ENCODE measurements around the gene COBL. TPM values are rescaled to one million over a fixed set of nuclear protein-coding genes. Genes with fewer than 3 reads are reported as not detected.

Gene COBL
- total RNA-seq, 1 experiment from 2014 or later = 52.3 TPM

DNA sequence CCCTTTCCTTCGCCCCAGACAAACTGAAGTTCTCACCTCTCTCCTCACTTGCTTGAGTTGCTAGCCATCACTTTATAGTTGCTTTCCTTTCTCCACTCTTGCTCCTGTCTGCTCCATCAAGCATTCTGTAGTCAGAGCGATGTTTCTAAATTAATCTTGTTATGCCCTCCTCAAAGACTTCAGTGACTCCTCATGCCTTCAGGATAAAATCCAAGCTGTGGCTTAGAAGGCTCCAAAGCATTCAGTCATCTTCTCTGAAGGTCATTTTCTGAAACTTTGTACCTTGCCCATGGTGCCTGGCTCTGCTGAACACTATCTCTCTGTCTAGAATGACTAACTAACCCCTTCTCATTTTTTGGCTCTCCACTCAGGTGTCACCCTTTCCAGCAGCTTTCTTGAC is 311.5 kb downstream of the COBL start:
- Histone ChIP-seq H3K4me2 (ENCODE audit: insufficient read depth, insufficient read length, low read length) (no peak overlapping the region), H2BK5ac (ENCODE audit: insufficient read length, low read length) (no peak overlapping the region)
- TF ChIP-seq CTCF (conservative IDR thresholded peaks at IDR 0.05) = no peak

More for the DNA sequence above, 311.5 kb downstream of the COBL start:
- no peak overlapping the region for H3K27ac ChIP-seq (ENCODE audit: insufficient read length, low read depth, low read length)
- no peaks in the 10 kb centered on the region for H3K9me3 ChIP-seq (ENCODE audit: control insufficient read depth, low read depth, low read length)
- H3K18ac ChIP-seq (ENCODE audit: insufficient read length, low read depth, low read length) = no peak overlapping the region
- H3K27me3 Mint-ChIP-seq (ENCODE audit: low read depth) = no peaks in the 10 kb centered on the region; the same call in none of the 2 replicates
- no peak for DNase-seq
- H4K91ac ChIP-seq (ENCODE audit: insufficient read length, low read depth, low read length) = no peak overlapping the region
- H4K5ac ChIP-seq (ENCODE audit: insufficient read length, low read depth, low read length) = no peak overlapping the region
- no peaks in the 10 kb centered on the region for H3K27me3 ChIP-seq (ENCODE audit: insufficient read depth, low read length)
- H3K79me1 ChIP-seq (ENCODE audit: insufficient read depth, low read depth, low read length, poor library complexity, severe bottlenecking) = no peaks in the 10 kb centered on the region
- no peak overlapping the region for H2BK15ac ChIP-seq (ENCODE audit: low read depth, low read length)
- H2BK120ac ChIP-seq (ENCODE audit: low read depth, low read length, poor library complexity, severe bottlenecking) = no peak overlapping the region
- H3K4me1 Mint-ChIP-seq = no peaks in the 10 kb centered on the region
- no peak overlapping the region for H2AK5ac ChIP-seq (ENCODE audit: insufficient read length, low read length)
- H4K20me1 ChIP-seq (ENCODE audit: control insufficient read depth, insufficient read depth, insufficient read length) = no peaks in the 10 kb centered on the region
- H3T11ph ChIP-seq (ENCODE audit: low read length) = no peak overlapping the region
- H3K4me1 ChIP-seq (ENCODE audit: insufficient read depth, low read length) = no peaks in the 10 kb centered on the region
- no peak overlapping the region for H3K9ac ChIP-seq (ENCODE audit: extremely low read depth, insufficient read length, low read length)
- H2BK12ac ChIP-seq (ENCODE audit: insufficient read length, low read depth, low read length) = no peak overlapping the region
- H3K9me3 Mint-ChIP-seq = peaks cover 6 to 9% of the 10 kb centered on the region in 2 experiments; a peak in 4 of 5 replicates
- H2AFZ ChIP-seq (ENCODE audit: low read length) = no peak overlapping the region
- no peaks in the 10 kb centered on the region for H3K79me2 ChIP-seq (ENCODE audit: insufficient read depth, low read length)
- H2BK20ac ChIP-seq (ENCODE audit: low read depth, low read length, poor library complexity, severe bottlenecking) = no peak overlapping the region
- no peak overlapping the region for H3K4ac ChIP-seq (ENCODE audit: low read depth, low read length)
- H3K36me3 Mint-ChIP-seq (ENCODE audit: insufficient read depth in 1 of 3, low read depth in 3 of 3) = peaks cover 0 to 8% (median 6%) of the 10 kb centered on the region in 3 experiments; a peak in 6 of 7 replicates
- WGBS (ENCODE audit: extremely low coverage, insufficient read length, low lambda C conversion rate) = no CpG with 5 or more reads among the region's 2 CpGs
- H3K4me3 Mint-ChIP-seq = no peak overlapping the region
- no peak overlapping the region for H3K14ac ChIP-seq (ENCODE audit: insufficient read depth, low read length)
- no peak overlapping the region for H3K56ac ChIP-seq (ENCODE audit: insufficient read length, low read depth, low read length)
- H3K27ac Mint-ChIP-seq = no peak overlapping the region; a peak in 1 of 7 replicates
- H3K23me2 ChIP-seq (ENCODE audit: insufficient read length, low read depth, low read length, poor library complexity, severe bottlenecking) = no peaks in the 10 kb centered on the region
- H3K23ac ChIP-seq (ENCODE audit: insufficient read length, low read depth, low read length) = no peak overlapping the region
- H4K8ac ChIP-seq (replicated peaks; ENCODE audit: insufficient read length, low read depth, low read length) = no peak overlapping the region

All from H9 (cell line).